LNCaP clone FGC (cell line): ENCODE results near the gene ARHGEF3.
A peak's percentile ranks its signal among the peaks of the same experiment; 100 is the strongest.

Experiments used
- DNase-seq: peaks from one replicate; pipeline ENCODE4 v3.0.0-alpha.2; 2011; ENCODE audit warnings: low read depth
- H3K4me3 ChIP-seq: 2 replicates; pipeline ENCODE4 v1.5.1; 2011; ENCODE audit warnings: mild to moderate bottlenecking, low read depth, low read length, control low read depth
- TF ChIP-seq, protein P1 (sequence below): IDR thresholded peaks from 2 replicates; pipeline ENCODE4 v1.5.1; 2012; ENCODE audit warnings: mild to moderate bottlenecking; ENCODE audit not compliant: control insufficient read depth, insufficient read depth; ENCODE audit errors: extremely low read depth

Gene ARHGEF3

DNA sequence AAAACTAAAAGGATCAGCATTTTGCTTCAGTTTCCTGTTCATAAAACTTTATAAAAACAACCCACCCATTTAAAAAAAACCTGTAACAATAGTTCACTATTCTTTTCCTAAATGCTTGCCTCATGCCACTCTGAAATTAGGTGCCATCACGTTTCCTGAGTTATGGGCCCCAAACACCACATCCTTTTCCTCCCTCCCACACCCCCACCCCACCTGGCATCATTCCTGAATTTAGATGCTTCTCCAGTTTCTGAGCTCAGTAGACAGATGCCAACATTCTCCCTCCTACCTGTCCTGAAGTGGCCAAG lies 11.9 kb upstream of the ARHGEF3 start:
- DNase-seq, result no peak
- H3K4me3 ChIP-seq, result no peak overlapping the region
- TF ChIP-seq, protein P1, sequence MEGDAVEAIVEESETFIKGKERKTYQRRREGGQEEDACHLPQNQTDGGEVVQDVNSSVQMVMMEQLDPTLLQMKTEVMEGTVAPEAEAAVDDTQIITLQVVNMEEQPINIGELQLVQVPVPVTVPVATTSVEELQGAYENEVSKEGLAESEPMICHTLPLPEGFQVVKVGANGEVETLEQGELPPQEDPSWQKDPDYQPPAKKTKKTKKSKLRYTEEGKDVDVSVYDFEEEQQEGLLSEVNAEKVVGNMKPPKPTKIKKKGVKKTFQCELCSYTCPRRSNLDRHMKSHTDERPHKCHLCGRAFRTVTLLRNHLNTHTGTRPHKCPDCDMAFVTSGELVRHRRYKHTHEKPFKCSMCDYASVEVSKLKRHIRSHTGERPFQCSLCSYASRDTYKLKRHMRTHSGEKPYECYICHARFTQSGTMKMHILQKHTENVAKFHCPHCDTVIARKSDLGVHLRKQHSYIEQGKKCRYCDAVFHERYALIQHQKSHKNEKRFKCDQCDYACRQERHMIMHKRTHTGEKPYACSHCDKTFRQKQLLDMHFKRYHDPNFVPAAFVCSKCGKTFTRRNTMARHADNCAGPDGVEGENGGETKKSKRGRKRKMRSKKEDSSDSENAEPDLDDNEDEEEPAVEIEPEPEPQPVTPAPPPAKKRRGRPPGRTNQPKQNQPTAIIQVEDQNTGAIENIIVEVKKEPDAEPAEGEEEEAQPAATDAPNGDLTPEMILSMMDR, result no peak

DNA sequence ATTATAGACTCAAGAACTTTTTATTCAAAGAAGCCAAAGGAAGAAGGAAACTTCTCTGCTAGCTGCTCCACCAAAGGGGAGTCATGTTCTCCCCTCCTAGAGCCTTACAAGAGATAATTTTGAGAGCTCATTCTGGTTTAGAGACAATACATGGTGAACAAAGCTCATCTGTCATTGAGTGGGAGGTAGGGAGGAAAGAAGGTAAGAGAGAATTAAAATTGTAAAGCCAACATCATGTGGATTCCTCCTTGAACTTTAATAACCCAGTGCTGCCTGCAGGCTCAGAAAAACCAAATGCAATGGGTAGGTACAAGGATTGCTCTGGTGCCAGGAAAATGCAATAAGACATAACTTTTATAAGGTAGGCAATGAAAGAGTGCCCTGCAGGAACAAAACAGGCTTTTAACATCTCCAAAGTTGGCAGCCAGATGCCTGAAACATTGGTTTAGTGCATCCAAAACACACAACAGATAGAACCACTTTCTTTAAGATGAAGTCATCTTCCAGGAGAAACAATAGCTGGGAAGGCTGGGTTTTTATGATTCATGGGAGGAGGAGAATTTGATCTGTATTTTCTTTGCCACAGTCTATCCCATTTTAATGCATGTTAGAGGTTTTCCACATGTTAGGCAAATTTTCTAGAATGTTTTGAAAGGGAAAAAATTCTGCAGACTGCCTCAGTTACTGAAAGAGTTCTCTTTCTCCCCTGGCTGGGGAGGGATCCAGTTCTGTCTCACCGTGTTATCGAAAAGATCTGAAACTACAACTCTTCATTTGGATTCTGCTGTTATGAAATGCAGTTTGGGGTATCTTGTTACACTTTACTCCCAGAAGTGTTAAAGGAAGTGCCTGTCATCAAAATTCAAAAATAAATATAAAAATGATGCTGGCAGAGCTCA lies 11.3 kb upstream of the ARHGEF3 start:
- TF ChIP-seq, protein P1, result no peak
- DNase-seq, result peak; percentile 96
- no peak overlapping the region for H3K4me3 ChIP-seq

- no peak for DNase-seq
- no peak overlapping the region for H3K4me3 ChIP-seq
- TF ChIP-seq, protein P1, result no peak
These were observed 9.9 kb upstream of the ARHGEF3 start for GRCh38 chr3:56811546-56812202.

DNA sequence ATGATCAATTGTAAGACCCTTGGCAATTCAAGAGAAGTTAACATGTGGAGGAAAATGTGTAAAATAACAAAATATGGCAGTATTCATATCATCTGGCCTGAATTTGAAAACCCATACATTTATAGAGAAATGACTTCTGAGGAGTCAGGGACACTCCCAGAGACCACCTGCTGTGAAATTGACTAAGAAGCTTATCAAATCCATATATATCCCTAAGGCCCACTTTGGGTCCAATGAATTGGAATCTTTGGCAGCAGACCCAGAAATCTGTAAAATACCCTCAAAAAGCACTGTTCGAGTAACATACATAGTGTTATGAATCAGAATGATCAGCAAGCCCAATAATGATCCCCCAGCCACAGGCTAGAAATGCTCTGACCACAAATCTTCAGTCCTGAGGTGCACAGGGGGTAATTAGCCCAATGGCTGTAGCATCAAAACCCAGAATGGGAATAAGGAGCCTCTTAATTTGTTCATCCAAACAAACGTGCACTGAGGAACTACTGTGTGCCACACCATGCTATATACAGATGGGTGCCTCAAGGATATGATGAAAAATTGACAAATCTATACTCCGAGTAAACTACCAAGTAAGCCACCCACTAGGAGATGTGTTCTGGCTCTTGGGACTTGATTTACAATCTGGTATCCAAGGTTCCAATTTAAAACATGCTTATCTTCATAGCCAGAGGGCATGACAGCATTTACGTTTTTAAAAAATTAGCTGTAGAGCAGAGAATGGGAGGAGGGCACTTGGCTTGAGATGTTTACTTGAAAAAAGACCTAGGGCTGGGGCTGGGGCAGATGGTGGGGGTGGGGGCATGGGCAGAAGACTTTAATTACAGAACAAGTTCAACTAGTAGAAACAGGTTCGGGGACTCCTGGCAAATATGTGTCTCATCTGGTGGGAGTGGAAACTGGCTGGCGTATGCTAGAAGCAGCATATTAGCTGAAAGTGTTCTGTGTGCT lies 9.1 kb upstream of the ARHGEF3 start:
- TF ChIP-seq, protein P1, result no peak
- H3K4me3 ChIP-seq, result no peak overlapping the region
- peak; percentile 62 for DNase-seq

- no peak overlapping the region for H3K4me3 ChIP-seq
- TF ChIP-seq, protein P1, result no peak
- DNase-seq, result no peak
These were observed 4.7 kb upstream of the ARHGEF3 start for GRCh38 chr3:56806407-56806806.

DNA sequence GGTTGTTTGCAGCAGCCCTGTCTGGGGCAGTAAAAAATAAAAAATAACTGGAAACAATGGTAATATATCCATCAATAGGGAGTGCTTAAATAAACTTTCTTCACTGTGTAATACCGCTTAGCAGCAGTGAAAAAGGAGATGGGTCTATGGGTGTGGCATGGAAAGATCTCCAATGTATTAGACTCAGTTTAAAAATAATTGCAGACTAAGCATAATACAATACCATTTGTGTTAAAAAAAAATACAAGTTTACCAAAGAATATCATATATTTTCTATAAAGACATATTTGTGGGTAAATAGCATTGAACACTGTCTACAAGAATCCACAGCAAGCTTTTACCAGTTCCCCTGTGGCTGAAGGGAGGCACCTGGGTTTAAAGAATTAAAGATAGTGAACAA lies 1.0 kb upstream of the ARHGEF3 start:
- TF ChIP-seq, protein P1, result no peak
- no peak overlapping the region for H3K4me3 ChIP-seq
- DNase-seq, result no peak
